K562 (cell line): Measurements from ENCODE around the gene PPP4R4. TPM values are rescaled to one million over a fixed set of nuclear protein-coding genes. Genes with fewer than 3 reads are reported as not detected.

Source experiments
- ATAC-seq: fragments of 200-7000 bp; cut with Tn5 transposase; 3 replicates; pipeline ENCODE4 v1.9.1; 2020; ENCODE audit warnings: moderate library complexity
- BruUV-seq: library from RNA; stranded (reverse); fragments of 400-500 nt; replicated peaks from 2 replicates; lab custom pipeline; 2021; lab: Mats Ljungman, UMichigan
- CTCF ChIA-PET: fragments of 300-600 bp; formaldehyde crosslinking; extraction: SDS; loops from one replicate; lab custom pipeline; 2021; ENCODE audit warnings: low intra/inter-chr PET ratio; lab: Yijun Ruan, JAX
- POLR2A ChIA-PET: fragments of 300-600, 350-650 bp; sonication (Branson Sonifier 250); formaldehyde crosslinking; extraction: SDS; loops from one replicate; lab custom pipeline; 2021; ENCODE audit warnings: antibody characterized with exemption, inconsistent platforms; lab: Yijun Ruan, JAX
- DNase-seq, 4 experiments: peaks; one replicate each; pipeline versions ENCODE4 v3.0.0 to v3.0.0-alpha.2; 2011 to 2018; ENCODE audit warnings: low spot score in 3 of 4, mixed read lengths in 3 of 4; ENCODE audit errors: extremely low read depth in 1 of 4
- FAIRE-seq: peaks from 2 replicates; lab custom pipeline; 2011; peaks lifted over from hg19 to GRCh38; lab: Jason Lieb, UNC
- H2AFZ ChIP-seq: 2 replicates; pipeline ENCODE4 v1.6.0; 2011; ENCODE audit warnings: low read depth, low read length, control low read depth, inconsistent platforms
- H3K27ac ChIP-seq: fragments of 200-600 bp; 3 replicates; pipeline ENCODE4 v1.8.0; 2011; ENCODE audit warnings: low read depth, mild to moderate bottlenecking, control low read depth, inconsistent platforms, low read length, moderate library complexity, mixed read lengths; ENCODE audit errors: extremely low read depth
- H3K27me3 ChIP-seq, 2 experiments: fragments of 300-600 bp in 1 of 2; 2 replicates in 1 of 2; 3 replicates in 1 of 2; pipeline versions ENCODE4 v1.6.0 to v1.8.0; 2011; ENCODE audit warnings: inconsistent platforms in 2 of 2, low read length in 2 of 2, mild to moderate bottlenecking in 1 of 2, mixed read lengths in 1 of 2, moderate library complexity in 1 of 2; ENCODE audit not compliant: control insufficient read depth in 2 of 2, insufficient read depth in 2 of 2
- H3K36me3 ChIP-seq: fragments of 300-600 bp; 3 replicates; pipeline ENCODE4 v1.8.0; 2011; ENCODE audit warnings: mild to moderate bottlenecking, low read length, inconsistent platforms; ENCODE audit not compliant: control insufficient read depth, insufficient read depth
- H3K4me1 ChIP-seq, 2 experiments: fragments of 200-600 bp in 1 of 2; replicated peaks in 1 of 2; 2 replicates in 1 of 2; 3 replicates in 1 of 2; pipeline versions ENCODE4 v1.5.1 to v1.8.0; 2011; ENCODE audit warnings: inconsistent platforms in 2 of 2, low read length in 2 of 2, mild to moderate bottlenecking in 1 of 2, mixed read lengths in 1 of 2, moderate library complexity in 1 of 2; ENCODE audit not compliant: control insufficient read depth in 2 of 2, insufficient read depth in 2 of 2
- H3K4me2 ChIP-seq: 2 replicates; pipeline ENCODE4 v1.6.1; 2011; ENCODE audit warnings: low read length, control low read depth, inconsistent platforms, mixed read lengths; ENCODE audit not compliant: insufficient read depth
- H3K4me3 ChIP-seq: fragments of 200-600 bp; sonication (generic), shearing (Covaris generic); 2 replicates; pipeline ENCODE4 v1.5.1; 2016; ENCODE audit warnings: control low read depth, inconsistent platforms
- H3K79me2 ChIP-seq: fragments of 200-600 bp; 3 replicates; pipeline ENCODE4 v1.8.0; 2011; ENCODE audit warnings: low read length, inconsistent platforms; ENCODE audit not compliant: control insufficient read depth, insufficient read depth
- H3K9ac ChIP-seq, 2 experiments: 2 replicates each; pipeline versions ENCODE4 v1.6.0 to v1.6.1; 2011; ENCODE audit warnings: low read depth in 2 of 2, low read length in 2 of 2, control low read depth in 1 of 2, inconsistent platforms in 1 of 2, mild to moderate bottlenecking in 1 of 2, mixed read lengths in 1 of 2; ENCODE audit not compliant: insufficient read depth in 1 of 2
- H3K9me1 ChIP-seq: one replicate; pipeline ENCODE4 v1.6.0; 2011; ENCODE audit warnings: inconsistent platforms, mild to moderate bottlenecking, low read length, moderate library complexity; ENCODE audit not compliant: control insufficient read depth, insufficient read depth
- H3K9me3 ChIP-seq: replicated peaks from 2 replicates; pipeline ENCODE4 v1.5.1; 2011; ENCODE audit warnings: low read depth, low read length, inconsistent platforms; ENCODE audit not compliant: control insufficient read depth, insufficient read depth
- H4K20me1 ChIP-seq: replicated peaks from 2 replicates; pipeline ENCODE4 v1.6.1; 2011; ENCODE audit warnings: low read length, inconsistent platforms, mixed read lengths; ENCODE audit not compliant: control insufficient read depth, insufficient read depth
- CBX3 ChIP-seq, 2 experiments: IDR thresholded peaks; 1 replicate in 1 of 2; 2 replicates in 1 of 2; pipeline ENCODE4 v1.6.1; 2012; ENCODE audit warnings: inconsistent platforms in 2 of 2, low read length in 2 of 2, borderline replicate concordance in 1 of 2, control low read depth in 1 of 2
- FOSL1 ChIP-seq: fragments of 200-800 bp; sonication (Bioruptor generic); conservative IDR thresholded peaks from 2 replicates; pipeline ENCODE4 v1.6.1; 2016; ENCODE audit warnings: missing genetic modification characterization, missing compliant biosample characterization
- WGBS: fragments of 100-300 bp; shearing (Covaris generic); methylation state at CpG from one replicate; pipeline ENCODE4 v1.1.6; 2016; ENCODE audit warnings: low coverage, mixed read lengths; ENCODE audit not compliant: insufficient coverage; ENCODE audit errors: missing lambda C conversion rate; 5-methylcytosine and 5-hydroxymethylcytosine counted together
- in situ Hi-C: fragments of 300-500 bp; cut with MboI; formaldehyde crosslinking; loops from 4 replicates; pipeline ENCODE4 v1.15.0; 2018; ENCODE audit warnings: inconsistent platforms, mixed read lengths
- intact Hi-C: fragments of 100-400 bp; cut with micrococcal nuclease; formaldehyde crosslinking; loops from 2 replicates; pipeline ENCODE4 v1.14.2; 2022
- polyA plus RNA-seq, 8 experiments: library from polyadenylated mRNA; depleted of rRNA in 4 of 8; stranded (reverse) in 5 of 8; unstranded in 3 of 8; fragments of >200 nt; fragmentation: Nextera tagmentation in 2 of 8; fragmentation: Illumina TruSeq in 1 of 8; extraction: Ambion mirVana in 2 of 8; extraction: Trizol in 1 of 8; gene quantifications; 2 replicates each; pipeline versions ENCODE4 v1.2.1 to v1.2.3, GENCODE V29; 2011 to 2014; ENCODE audit warnings: inconsistent platforms in 1 of 8, missing spikeins in 1 of 8
- total RNA-seq, 7 experiments: library from RNA; depleted of rRNA in 6 of 7; stranded (reverse); fragments of >200 nt in 6 of 7; fragmentation: Illumina TruSeq in 2 of 7; extraction: Trizol in 2 of 7; gene quantifications; 2 replicates each; pipeline versions ENCODE4 v1.2.1 to v1.2.3, GENCODE V29; 2011 to 2021; ENCODE audit warnings: low replicate concordance in 1 of 7
- TF ChIP-seq, protein P1 (sequence below), 2 experiments: fragments of 200-800 bp in 1 of 2; sonication (Bioruptor generic) in 1 of 2; sonication (generic) in 1 of 2; formaldehyde crosslinking in 1 of 2; IDR thresholded peaks in 1 of 2; conservative IDR thresholded peaks in 1 of 2; 2 replicates each; pipeline versions ENCODE4 v1.5.0 to v1.6.1; 2016 to 2020; ENCODE audit warnings: missing compliant biosample characterization in 1 of 2, missing genetic modification characterization in 1 of 2, missing genetic modification reagents in 1 of 2

The PPP4R4 gene
- total and polyA plus RNA-seq, 9 of the 15 experiments (the other 6 are each of a cell fraction or from before 2014, with no cell fraction given) = 0.11 to 0.26 TPM; not detected in 7

DNA sequence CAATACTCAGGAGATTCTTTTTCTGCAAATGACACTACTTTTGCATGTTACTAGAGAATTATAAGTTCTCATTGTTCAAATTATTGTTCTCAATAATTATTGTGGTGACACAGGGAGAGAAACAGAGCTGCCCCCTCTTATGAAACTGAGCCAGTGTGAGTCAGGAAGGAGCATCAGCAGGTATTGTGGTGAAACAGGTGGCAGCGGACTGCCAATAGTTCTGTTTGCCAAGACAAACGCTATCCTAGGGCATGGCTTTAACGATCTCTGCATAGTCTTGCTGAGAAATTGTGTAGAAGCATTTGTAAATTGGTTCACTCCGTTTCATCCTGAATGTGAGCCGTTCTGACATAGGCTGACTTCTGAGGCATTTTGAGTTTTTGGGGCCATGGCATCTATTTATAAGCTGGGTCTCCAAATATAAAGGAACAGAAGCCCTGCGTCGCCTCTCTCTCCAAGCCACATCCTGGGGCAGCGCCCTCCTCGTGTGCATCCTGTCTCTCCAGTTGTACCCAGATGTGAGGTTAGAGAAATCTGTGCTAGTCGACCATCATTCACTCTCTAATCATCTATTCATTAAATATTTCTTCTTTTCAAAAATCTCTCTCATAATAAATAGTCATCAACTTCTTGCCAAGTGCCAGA is 15.8 kb upstream of the PPP4R4 start (continued):
- TF ChIP-seq, protein P1, sequence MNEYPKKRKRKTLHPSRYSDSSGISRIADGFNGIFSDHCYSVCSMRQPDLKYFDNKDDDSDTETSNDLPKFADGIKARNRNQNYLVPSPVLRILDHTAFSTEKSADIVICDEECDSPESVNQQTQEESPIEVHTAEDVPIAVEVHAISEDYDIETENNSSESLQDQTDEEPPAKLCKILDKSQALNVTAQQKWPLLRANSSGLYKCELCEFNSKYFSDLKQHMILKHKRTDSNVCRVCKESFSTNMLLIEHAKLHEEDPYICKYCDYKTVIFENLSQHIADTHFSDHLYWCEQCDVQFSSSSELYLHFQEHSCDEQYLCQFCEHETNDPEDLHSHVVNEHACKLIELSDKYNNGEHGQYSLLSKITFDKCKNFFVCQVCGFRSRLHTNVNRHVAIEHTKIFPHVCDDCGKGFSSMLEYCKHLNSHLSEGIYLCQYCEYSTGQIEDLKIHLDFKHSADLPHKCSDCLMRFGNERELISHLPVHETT (CRISPR knock-in tag; conservative IDR thresholded peaks at IDR 0.05 in 1 of 2, IDR thresholded peaks at IDR 0.05 in 1 of 2) = no peak
- TF ChIP-seq CBX3 (IDR thresholded peaks at IDR 0.05; ENCODE audit: borderline replicate concordance in 1 of 2, low read length in 2 of 2) = no peak

- Histone ChIP-seq H3K79me2 (no peaks in the 10 kb centered on the region), H3K4me3 (no peak overlapping the region), H3K36me3 (no peaks in the 10 kb centered on the region)
- intact Hi-C loops = no loop called here
- in situ Hi-C loops = no loop called here
- no peak for TF ChIP-seq FOSL1 (tag)
- TF ChIP-seq, all 486 proteins: peak for 0
- ChIA-PET CTCF (no interaction called here), POLR2A (interaction anchor here (1.3 kb wide), 1 partner anchor 125 kb away, joined by 3 read pairs; no protein-coding TSS in a partner anchor)
- Histone ChIP-seq H2AFZ (no peak overlapping the region), H3K9me3 (no peaks in the 10 kb centered on the region), H3K9me1 (no peaks in the 10 kb centered on the region), H3K4me1 (no peaks in the 10 kb centered on the region; a peak in 1 of 5 replicates), H3K27me3 (peaks cover 0 to 11% of the 10 kb centered on the region in 2 experiments; a peak in 1 of 5 replicates), H3K9ac (no peak overlapping the region), H4K20me1 (no peaks in the 10 kb centered on the region), H3K27ac (no peak overlapping the region), H3K4me2 (no peak overlapping the region)
- no TSS peak for BruUV-seq
- WGBS = 0% methylated on average over 2 of the region's 2 CpGs
- DNase-seq = no peak
- no peak for ATAC-seq
- no peak for FAIRE-seq
Observed at GRCh38 chr14:94161058-94161457, 13.1 kb upstream of the PPP4R4 start.
